IMR-90 (cell line): Measurements from ENCODE around the gene RNF113A. TPM values are rescaled to one million over a fixed set of nuclear protein-coding genes. Genes with fewer than 3 reads are reported as not detected.

Source experiments
- ATAC-seq: fragments of 200-7000 bp; cut with Tn5 transposase; 2 replicates; pipeline ENCODE4 v1.9.1; 2020; ENCODE audit warnings: low read depth, mild to moderate bottlenecking, moderate library complexity
- BruUV-seq: library from RNA; stranded (reverse); fragments of 400-500 nt; replicated peaks from 2 replicates; lab custom pipeline; 2021; lab: Mats Ljungman, UMichigan
- CTCF ChIA-PET: fragments of 300-600 bp; formaldehyde crosslinking; extraction: SDS; loops from one replicate; lab custom pipeline; 2021; ENCODE audit warnings: antibody characterized with exemption; lab: Yijun Ruan, JAX
- POLR2A ChIA-PET: fragments of 300-600 bp; sonication (Branson Sonifier 250); formaldehyde crosslinking; loops from one replicate; lab custom pipeline; 2022; ENCODE audit warnings: antibody characterized with exemption; ENCODE audit not compliant: unreplicated experiment; lab: Charles Lee
- DNase-seq: peaks from one replicate; pipeline ENCODE4 v3.0.0; 2013
- H2AFZ ChIP-seq: replicated peaks from 2 replicates; pipeline ENCODE3; 2013; ENCODE audit warnings: low read length, mild to moderate bottlenecking; ENCODE audit not compliant: poor library complexity
- H2AK5ac ChIP-seq: 2 replicates; pipeline ENCODE4 v1.6.1; 2013; ENCODE audit warnings: low read depth, low read length, inconsistent platforms
- H2AK9ac ChIP-seq: replicated peaks from 2 replicates; pipeline ENCODE3; 2013; ENCODE audit warnings: mild to moderate bottlenecking, low read depth, low read length, moderate library complexity; ENCODE audit not compliant: poor library complexity
- H2BK120ac ChIP-seq: 2 replicates; pipeline ENCODE4 v1.6.1; 2013; ENCODE audit warnings: low read depth, low read length, inconsistent platforms
- H2BK15ac ChIP-seq: 3 replicates; pipeline ENCODE4 v1.6.1; 2013; ENCODE audit warnings: low read depth, low read length, inconsistent platforms
- H2BK20ac ChIP-seq: 2 replicates; pipeline ENCODE4 v1.6.1; 2013; ENCODE audit warnings: low read depth, mild to moderate bottlenecking, inconsistent platforms, low read length, moderate library complexity
- H2BK5ac ChIP-seq: 2 replicates; pipeline ENCODE4 v1.6.1; 2013; ENCODE audit warnings: mild to moderate bottlenecking, low read depth, low read length, inconsistent platforms; ENCODE audit not compliant: poor library complexity, severe bottlenecking
- H3K14ac ChIP-seq: replicated peaks from 2 replicates; pipeline ENCODE4 v1.6.1; 2013; ENCODE audit warnings: low read depth, low read length, inconsistent platforms
- H3K18ac ChIP-seq: 2 replicates; pipeline ENCODE4 v1.6.1; 2013; ENCODE audit warnings: low read depth, low read length, control low read depth
- H3K23ac ChIP-seq: 2 replicates; pipeline ENCODE4 v1.6.1; 2013; ENCODE audit warnings: low read depth, low read length, inconsistent platforms
- H3K27ac ChIP-seq: 2 replicates; pipeline ENCODE4 v1.5.1; 2013; ENCODE audit warnings: mild to moderate bottlenecking, control low read depth, low read length; ENCODE audit not compliant: insufficient read depth
- H3K27me3 ChIP-seq: 2 replicates; pipeline ENCODE4 v1.6.1; 2013; ENCODE audit warnings: low read length; ENCODE audit not compliant: control insufficient read depth, insufficient read depth
- H3K36me3 ChIP-seq: 2 replicates; pipeline ENCODE4 v1.6.1; 2013; ENCODE audit warnings: low read length, mixed read lengths; ENCODE audit not compliant: control insufficient read depth, insufficient read depth
- H3K4ac ChIP-seq: 2 replicates; pipeline ENCODE4 v1.6.1; 2013; ENCODE audit warnings: low read depth, low read length, inconsistent platforms
- H3K4me1 ChIP-seq: 2 replicates; pipeline ENCODE4 v1.6.1; 2013; ENCODE audit warnings: low read length, mixed read lengths; ENCODE audit not compliant: control insufficient read depth, insufficient read depth
- H3K4me2 ChIP-seq: 2 replicates; pipeline ENCODE4 v1.6.1; 2013; ENCODE audit warnings: low read depth, mild to moderate bottlenecking, control low read depth, low read length, moderate library complexity
- H3K4me3 ChIP-seq: 2 replicates; pipeline ENCODE4 v1.5.1; 2013; ENCODE audit warnings: low read depth, mild to moderate bottlenecking, control low read depth, low read length, moderate library complexity; ENCODE audit not compliant: insufficient read depth
- H3K56ac ChIP-seq: 2 replicates; pipeline ENCODE4 v1.6.1; 2013; ENCODE audit warnings: low read length, inconsistent platforms; ENCODE audit not compliant: insufficient read depth; ENCODE audit errors: extremely low read depth
- H3K79me1 ChIP-seq, 2 experiments: 2 replicates each; pipeline ENCODE4 v1.6.1; 2013; ENCODE audit warnings: low read length in 2 of 2, inconsistent platforms in 1 of 2, low read depth in 1 of 2
- H3K9ac ChIP-seq: 2 replicates; pipeline ENCODE4 v1.6.1; 2013; ENCODE audit warnings: low read depth, low read length, control low read depth
- H3K9me1 ChIP-seq: 2 replicates; pipeline ENCODE4 v1.6.1; 2013; ENCODE audit warnings: low read length, inconsistent platforms; ENCODE audit not compliant: insufficient read depth
- H3K9me3 ChIP-seq: 2 replicates; pipeline ENCODE4 v1.6.1; 2013; ENCODE audit warnings: low read length; ENCODE audit not compliant: control insufficient read depth, insufficient read depth
- H4K20me1 ChIP-seq: 2 replicates; pipeline ENCODE4 v1.6.1; 2013; ENCODE audit warnings: low read length, inconsistent platforms; ENCODE audit not compliant: insufficient read depth
- H4K5ac ChIP-seq: 2 replicates; pipeline ENCODE4 v1.6.1; 2013; ENCODE audit warnings: mild to moderate bottlenecking, low read depth, low read length, control low read depth
- H4K8ac ChIP-seq, 2 experiments: 2 replicates each; pipeline ENCODE4 v1.6.1; 2013; ENCODE audit warnings: low read depth in 2 of 2, low read length in 2 of 2, control low read depth in 1 of 2, inconsistent platforms in 1 of 2
- H4K91ac ChIP-seq: 2 replicates; pipeline ENCODE4 v1.6.1; 2013; ENCODE audit warnings: low read depth, low read length, inconsistent platforms; ENCODE audit not compliant: insufficient read depth
- BHLHE40 ChIP-seq: fragments of 150-350 bp; IDR thresholded peaks from 2 replicates; pipeline ENCODE4 v1.6.1; 2016; ENCODE audit warnings: mild to moderate bottlenecking, low read depth, low read length
- CEBPB ChIP-seq: IDR thresholded peaks from 2 replicates; pipeline ENCODE4 v1.6.1; 2012; ENCODE audit warnings: low read depth, low read length, improper control_type of control experiment
- CTCF ChIP-seq: conservative IDR thresholded peaks from 2 replicates; pipeline ENCODE4 v1.5.1; 2012; ENCODE audit warnings: mild to moderate bottlenecking, low read depth, low read length, improper control_type of control experiment
- ELK1 ChIP-seq: fragments of 150-350 bp; IDR thresholded peaks from 2 replicates; pipeline ENCODE4 v1.6.1; 2016; ENCODE audit warnings: low read depth, mild to moderate bottlenecking, low read length, moderate library complexity, borderline replicate concordance
- MAFK ChIP-seq: IDR thresholded peaks from 2 replicates; pipeline ENCODE4 v1.6.1; 2012; ENCODE audit warnings: low read depth, low read length, improper control_type of control experiment
- MAZ ChIP-seq: IDR thresholded peaks from 2 replicates; pipeline ENCODE4 v1.6.1; 2012; ENCODE audit warnings: low read depth, mild to moderate bottlenecking, low read length, improper control_type of control experiment, moderate library complexity, borderline replicate concordance
- MXI1 ChIP-seq: IDR thresholded peaks from 2 replicates; pipeline ENCODE4 v1.6.1; 2012; ENCODE audit warnings: low read depth, mild to moderate bottlenecking, low read length, moderate library complexity, borderline replicate concordance
- NFE2L2 ChIP-seq: fragments of 150-350 bp; IDR thresholded peaks from 2 replicates; pipeline ENCODE4 v1.6.1; 2016; ENCODE audit warnings: low read depth, mild to moderate bottlenecking, low read length
- POLR2A ChIP-seq: IDR thresholded peaks from 2 replicates; pipeline ENCODE4 v1.6.1; 2012; ENCODE audit warnings: mild to moderate bottlenecking, low read depth, low read length
- RCOR1 ChIP-seq: IDR thresholded peaks from 2 replicates; pipeline ENCODE4 v1.6.1; 2012; ENCODE audit warnings: mild to moderate bottlenecking, low read length, improper control_type of control experiment; ENCODE audit not compliant: insufficient replicate concordance
- RFX5 ChIP-seq: IDR thresholded peaks from 2 replicates; pipeline ENCODE4 v1.8.0; 2012; ENCODE audit warnings: low read depth, mild to moderate bottlenecking, low read length, moderate library complexity
- SMC3 ChIP-seq: fragments of 150-350 bp; IDR thresholded peaks from 2 replicates; pipeline ENCODE4 v1.6.1; 2016; ENCODE audit warnings: low read depth, mild to moderate bottlenecking, antibody characterized with exemption, low read length, moderate library complexity
- USF2 ChIP-seq: fragments of 150-350 bp; IDR thresholded peaks from 2 replicates; pipeline ENCODE4 v1.6.1; 2017; ENCODE audit warnings: mild to moderate bottlenecking, antibody characterized with exemption, low read length, low read depth
- WGBS, 2 experiments: methylation state at CpG; one replicate each; pipeline versions ENCODE4 v1.1.5 to v1.1.7; 2013; ENCODE audit warnings: missing lambda C conversion rate in 2 of 2; ENCODE audit not compliant: insufficient read length in 1 of 2; ENCODE audit errors: extremely low coverage in 2 of 2; 5-methylcytosine and 5-hydroxymethylcytosine counted together
- dilution Hi-C: fragments of 300-500 bp; cut with HindIII; formaldehyde crosslinking; loops from one replicate; pipeline ENCODE4 v1.14.3; 2018; ENCODE audit warnings: low sequenced_read_pairs; ENCODE audit not compliant: unreplicated experiment
- in situ Hi-C: fragments of 300-500 bp; cut with MboI; formaldehyde crosslinking; loops from 3 replicates; pipeline ENCODE4 v1.14.3; 2019; ENCODE audit warnings: low sequenced_read_pairs, inconsistent platforms, mixed read lengths
- intact Hi-C: fragments of 100-400 bp; cut with micrococcal nuclease; formaldehyde crosslinking; loops from 2 replicates; pipeline ENCODE4 v1.10.0; 2022
- polyA plus RNA-seq, 3 experiments: library from polyadenylated mRNA; depleted of rRNA; stranded (reverse); fragments of >200 nt; gene quantifications; 2 replicates each; pipeline ENCODE4 v1.2.3, GENCODE V29; 2012; ENCODE audit warnings: low replicate concordance in 1 of 3
- total RNA-seq: library from RNA; depleted of rRNA; stranded (reverse); fragments of >200 nt; gene quantifications from 2 replicates; pipeline ENCODE4 v1.2.3, GENCODE V29; 2012

RNF113A gene
- total and polyA plus RNA-seq, 2 of the 4 experiments (the other 2 are of a cell fraction) = 16.5 to 17.0 TPM

- no peaks in the 10 kb centered on the region for H3K4me1 ChIP-seq
- intact Hi-C loops (loop anchor here (2.0 kb wide), 1 partner anchor 161 kb away; the partner anchor contains the start of gene SEPTIN6), in situ Hi-C loops (no loop called here), dilution Hi-C loops (no loop called here)
- peak overlapping the region; percentile 46; the same call in 1 of the 2 replicates for H3K14ac ChIP-seq
- H3K56ac ChIP-seq = no peak overlapping the region
- H3K79me1 ChIP-seq = peaks cover 0 to 4% of the 10 kb centered on the region in 2 experiments; a peak in 1 of 4 replicates
- WGBS, 2 experiments = no CpG with 5 or more reads among the region's 10 CpGs
- no peaks in the 10 kb centered on the region for H3K36me3 ChIP-seq
- peak overlapping the region; percentile 59 for H3K4me3 ChIP-seq
- no peak for TF ChIP-seq MAZ
- TF ChIP-seq RCOR1 = no peak
- TF ChIP-seq POLR2A = no peak
- no peak for TF ChIP-seq SMC3
- no peak for TF ChIP-seq BHLHE40
- TF ChIP-seq RFX5 = no peak
- no peak for TF ChIP-seq MXI1
- TF ChIP-seq MAFK = no peak
- no peak for TF ChIP-seq CTCF
- TF ChIP-seq ELK1 = no peak
- TF ChIP-seq NFE2L2 = no peak
- no peak for TF ChIP-seq USF2
- no peak for TF ChIP-seq CEBPB
- H4K5ac ChIP-seq = peak overlapping the region; percentile 54; the same call in 1 of the 2 replicates
- BruUV-seq = no TSS peak
- H3K9me3 ChIP-seq = no peaks in the 10 kb centered on the region
- H4K8ac ChIP-seq = peak overlapping the region; percentile 64 to 90
- peak overlapping the region; percentile 55; the same call in 1 of the 2 replicates for H3K4ac ChIP-seq
- no peak overlapping the region for H3K23ac ChIP-seq
- no peaks in the 10 kb centered on the region for H4K20me1 ChIP-seq
- H3K9me1 ChIP-seq = no peaks in the 10 kb centered on the region
- H2AK9ac ChIP-seq = no peak overlapping the region
- no peaks in the 10 kb centered on the region for H3K27me3 ChIP-seq
- no peak overlapping the region for H2BK15ac ChIP-seq
- peak overlapping the region; percentile 55; the same call in 1 of the 2 replicates for H3K9ac ChIP-seq
- no peak overlapping the region for H2AK5ac ChIP-seq
- peak overlapping the region; percentile 67 for H2AFZ ChIP-seq
- ChIA-PET POLR2A (interaction anchor here (0.5 to 0.8 kb wide), 2 partner anchors 17 to 1128 kb away, joined by 3 read pairs; no protein-coding TSS in a partner anchor), CTCF (interaction anchor here (0.9 kb wide), 1 partner anchor 79 kb away, joined by 3 read pairs; no protein-coding TSS in a partner anchor)
- ATAC-seq = no peak
- peak overlapping the region; percentile 9; the same call in 1 of the 2 replicates for H3K18ac ChIP-seq
- peak overlapping the region; percentile 18 for H2BK5ac ChIP-seq
- H3K4me2 ChIP-seq = peak overlapping the region; percentile 81
- no peak for DNase-seq
- no peak overlapping the region for H4K91ac ChIP-seq
- H2BK20ac ChIP-seq = no peak overlapping the region
- H2BK120ac ChIP-seq = no peak overlapping the region
- H3K27ac ChIP-seq = peak overlapping the region; percentile 50
These were observed 18.1 kb downstream of the RNF113A start for GRCh38 chrX:119853444-119853843.
